Left lung (tissue), 10 donors: ENCODE measurements around the gene SPPL2B. TPM values are rescaled to one million over a fixed set of nuclear protein-coding genes. Genes with fewer than 3 reads are reported as not detected.

Experiments
- ATAC-seq: fragments of 200-7000 bp; cut with Tn5 transposase; one replicate; pipeline ENCODE4 v1.9.1; 2020; ENCODE audit warnings: moderate library complexity
- DNase-seq, 4 donors: peaks; one replicate each; pipeline ENCODE4 v3.0.0-alpha.2; 2013 to 2020
- H3K27ac ChIP-seq, 2 donors: fragments of 200-600 bp; sonication (generic) in 1 of 2; one replicate each; pipeline versions ENCODE4 v1.5.0 to v1.8.0; 2020 to 2021
- H3K27me3 ChIP-seq, 2 donors: fragments of 200-600 bp; sonication (generic) in 1 of 2; one replicate each; pipeline versions ENCODE4 v1.5.0 to v1.8.0; 2020 to 2021
- H3K36me3 ChIP-seq, 2 donors: fragments of 200-600 bp; sonication (generic) in 1 of 2; one replicate each; pipeline versions ENCODE4 v1.5.0 to v1.8.0; 2020 to 2021
- H3K4me1 ChIP-seq, 2 donors: fragments of 200-600 bp; one replicate each; pipeline ENCODE4 v1.8.0; 2021
- H3K4me3 ChIP-seq, 2 donors: fragments of 200-600 bp; sonication (generic) in 1 of 2; one replicate each; pipeline versions ENCODE4 v1.5.0 to v1.8.0; 2020 to 2021; ENCODE audit warnings: mild to moderate bottlenecking in 1 of 2
- H3K9me3 ChIP-seq, 2 donors: fragments of 200-600 bp; sonication (generic) in 1 of 2; one replicate each; pipeline versions ENCODE4 v1.5.0 to v1.8.0; 2020 to 2021
- intact Hi-C, 2 donors: fragments of 100-400 bp; cut with DNase I; formaldehyde crosslinking; loops; one replicate each; pipeline versions ENCODE4 v1.11.2 to v1.14.2; 2022
- polyA plus RNA-seq, 6 donors: library from polyadenylated mRNA; unstranded; fragments of 120-200 nt; gene quantifications; one replicate each; pipeline ENCODE4 v1.2.1, GENCODE V29; 2013; ENCODE audit not compliant: insufficient read length in 6 of 6
- total RNA-seq, 2 donors: library from RNA; stranded (reverse); fragmentation: NEBNext Ultra II Directional; extraction: Animal tissue kit (Norgen Biotek cat#: 25700); gene quantifications; one replicate each; pipeline ENCODE4 v1.2.1, GENCODE V29; 2021
- TF ChIP-seq, protein P1 (sequence below), 2 donors: fragments of 200-600 bp; sonication (generic) in 1 of 2; IDR thresholded peaks; one replicate each; pipeline versions ENCODE4 v1.5.0 to v1.8.0; 2021; ENCODE audit warnings: antibody characterized with exemption in 2 of 2
- donor health status: DM: no; HTN: yes; CAD: no.
- donor health status: DM: no; HTN: no; CAD: no.

Gene SPPL2B
- total and polyA plus RNA-seq, 8 donors = 47.5 to 106 (median 69.7) TPM

DNA sequence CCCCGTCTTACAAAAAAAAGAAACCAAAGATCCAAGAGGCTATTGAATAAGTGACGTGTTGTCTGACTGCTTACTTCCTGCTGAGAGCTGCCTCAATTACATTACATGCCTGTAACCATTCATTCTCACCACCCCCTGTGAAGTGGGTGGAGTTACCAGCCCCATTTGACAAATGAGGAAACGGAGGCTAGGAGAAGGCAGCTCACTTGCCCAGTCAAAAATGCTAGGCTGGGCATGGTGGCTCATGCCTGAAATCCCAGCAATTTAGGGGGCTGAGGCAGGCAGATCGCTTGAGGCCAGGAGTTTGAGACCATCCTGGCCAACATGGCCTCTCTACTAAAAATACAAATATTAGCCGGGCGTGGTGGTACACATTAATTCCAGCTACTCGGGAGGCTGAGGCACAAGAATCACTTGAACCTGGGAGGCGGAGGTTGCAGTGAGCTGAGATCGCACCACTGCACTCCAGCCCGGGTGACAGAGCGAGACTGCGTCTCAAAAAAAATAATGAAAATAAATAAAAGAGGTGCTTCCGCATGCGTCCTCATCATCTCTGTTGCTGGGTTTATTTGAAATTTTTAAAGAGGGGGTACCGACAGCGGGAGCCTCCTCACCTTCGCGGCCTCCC lies 597 bp upstream of the SPPL2B start:
- Histone ChIP-seq H3K4me1 (peaks cover 12 to 67% of the 10 kb centered on the region in 2 donors), H3K36me3 (peaks cover 0 to 31% of the 10 kb centered on the region in 2 donors), H3K4me3 (peak overlapping the region; percentile 82 to 85), H3K27me3 (no peaks in the 10 kb centered on the region), H3K9me3 (no peaks in the 10 kb centered on the region), H3K27ac (peak overlapping the region; percentile 34 to 86)
- ATAC-seq (peak; percentile 76), DNase-seq (peak in 1 of 4 donors; percentile 50)
- TF ChIP-seq, protein P1, sequence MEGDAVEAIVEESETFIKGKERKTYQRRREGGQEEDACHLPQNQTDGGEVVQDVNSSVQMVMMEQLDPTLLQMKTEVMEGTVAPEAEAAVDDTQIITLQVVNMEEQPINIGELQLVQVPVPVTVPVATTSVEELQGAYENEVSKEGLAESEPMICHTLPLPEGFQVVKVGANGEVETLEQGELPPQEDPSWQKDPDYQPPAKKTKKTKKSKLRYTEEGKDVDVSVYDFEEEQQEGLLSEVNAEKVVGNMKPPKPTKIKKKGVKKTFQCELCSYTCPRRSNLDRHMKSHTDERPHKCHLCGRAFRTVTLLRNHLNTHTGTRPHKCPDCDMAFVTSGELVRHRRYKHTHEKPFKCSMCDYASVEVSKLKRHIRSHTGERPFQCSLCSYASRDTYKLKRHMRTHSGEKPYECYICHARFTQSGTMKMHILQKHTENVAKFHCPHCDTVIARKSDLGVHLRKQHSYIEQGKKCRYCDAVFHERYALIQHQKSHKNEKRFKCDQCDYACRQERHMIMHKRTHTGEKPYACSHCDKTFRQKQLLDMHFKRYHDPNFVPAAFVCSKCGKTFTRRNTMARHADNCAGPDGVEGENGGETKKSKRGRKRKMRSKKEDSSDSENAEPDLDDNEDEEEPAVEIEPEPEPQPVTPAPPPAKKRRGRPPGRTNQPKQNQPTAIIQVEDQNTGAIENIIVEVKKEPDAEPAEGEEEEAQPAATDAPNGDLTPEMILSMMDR (IDR thresholded peaks at IDR 0.05) = no peak
- intact Hi-C loops = no loop called here

DNA sequence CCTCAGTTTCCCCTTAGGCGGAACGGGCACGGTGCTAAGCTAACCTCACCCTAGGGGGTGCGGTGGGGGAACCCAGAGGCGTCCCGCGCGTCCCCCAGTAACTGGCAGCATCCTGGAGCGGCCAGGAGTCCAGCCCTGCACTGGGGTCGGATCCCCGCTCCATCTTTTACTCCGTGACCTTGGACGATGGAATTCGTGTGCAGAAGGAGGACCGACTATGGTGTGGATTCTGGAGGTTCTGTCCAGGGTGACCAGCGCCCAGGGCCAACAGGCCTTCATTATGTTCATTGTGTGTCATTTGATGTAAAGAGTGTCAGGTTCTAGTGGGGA lies 630 bp downstream of the SPPL2B start:
- Histone ChIP-seq H3K36me3 (peaks cover 0 to 18% of the 10 kb centered on the region in 2 donors), H3K4me1 (peaks cover 15 to 75% of the 10 kb centered on the region in 2 donors), H3K27me3 (no peaks in the 10 kb centered on the region), H3K9me3 (no peaks in the 10 kb centered on the region), H3K4me3 (peak overlapping the region; percentile 82 to 85), H3K27ac (peak overlapping the region in 1 of 2 donors; percentile 86)
- intact Hi-C loops = no loop called here
- TF ChIP-seq, protein P1 (IDR thresholded peaks at IDR 0.05) = no peak
- ATAC-seq = no peak
- no peak for DNase-seq

DNA sequence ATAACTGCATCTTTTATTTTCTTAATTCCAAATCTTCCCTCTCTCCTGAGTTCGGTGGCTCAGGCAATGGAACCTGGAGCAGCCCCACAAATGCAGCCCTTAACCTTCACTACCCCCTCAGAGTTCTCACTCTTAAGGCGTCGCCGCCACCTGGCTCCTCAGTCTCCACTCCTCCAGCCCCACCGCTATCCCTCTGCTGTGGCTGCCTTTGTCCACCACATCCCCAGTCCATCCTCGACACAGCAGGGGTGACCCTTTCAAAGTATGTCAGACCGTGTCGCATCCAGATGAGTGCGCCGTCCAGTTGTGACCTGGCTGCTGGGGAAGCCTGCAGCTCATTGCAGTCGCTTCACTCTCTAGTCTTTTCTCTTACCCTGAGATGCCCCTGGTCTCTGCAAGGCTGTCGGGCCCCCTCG lies 1.0 kb downstream of the SPPL2B start:
- H3K4me1 ChIP-seq = peaks cover 15 to 75% of the 10 kb centered on the region in 2 donors
- DNase-seq (no peak), ATAC-seq (no peak)
- TF ChIP-seq, protein P1 (IDR thresholded peaks at IDR 0.05) = no peak
- intact Hi-C loops = no loop called here
- H3K4me3 ChIP-seq = peak overlapping the region; percentile 82 to 85
- no peak overlapping the region for H3K27ac ChIP-seq
- peaks cover 0 to 14% of the 10 kb centered on the region in 2 donors for H3K36me3 ChIP-seq
- no peaks in the 10 kb centered on the region for H3K27me3 ChIP-seq
- no peaks in the 10 kb centered on the region for H3K9me3 ChIP-seq

DNA sequence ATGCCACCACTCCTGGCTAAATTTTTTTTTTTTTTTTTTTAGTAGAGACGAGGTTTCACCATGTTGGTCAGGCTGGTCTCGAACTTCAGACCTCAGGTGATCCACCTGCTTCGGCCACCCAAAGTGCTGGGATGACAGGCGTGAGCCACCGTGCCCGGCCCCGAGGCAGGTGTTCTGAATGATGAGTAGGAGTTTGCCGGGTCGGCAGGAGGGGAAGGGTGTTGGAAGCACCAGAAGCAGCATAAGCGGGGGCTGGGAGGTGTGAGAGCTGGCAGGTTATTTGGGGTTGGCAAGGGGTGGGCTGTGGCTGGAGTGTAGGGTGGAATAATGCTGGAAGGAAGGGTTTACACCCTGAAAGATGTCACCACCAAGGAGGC lies 1.8 kb downstream of the SPPL2B start:
- Histone ChIP-seq H3K36me3 (peaks cover 0 to 7% of the 10 kb centered on the region in 2 donors), H3K9me3 (no peaks in the 10 kb centered on the region), H3K27me3 (no peaks in the 10 kb centered on the region), H3K27ac (no peak overlapping the region), H3K4me1 (peaks cover 15 to 74% of the 10 kb centered on the region in 2 donors), H3K4me3 (no peak overlapping the region)
- peak in 1 of 4 donors; percentile 61 for DNase-seq
- ATAC-seq = no peak
- TF ChIP-seq, protein P1 (IDR thresholded peaks at IDR 0.05) = no peak
- intact Hi-C loops = no loop called here

DNA sequence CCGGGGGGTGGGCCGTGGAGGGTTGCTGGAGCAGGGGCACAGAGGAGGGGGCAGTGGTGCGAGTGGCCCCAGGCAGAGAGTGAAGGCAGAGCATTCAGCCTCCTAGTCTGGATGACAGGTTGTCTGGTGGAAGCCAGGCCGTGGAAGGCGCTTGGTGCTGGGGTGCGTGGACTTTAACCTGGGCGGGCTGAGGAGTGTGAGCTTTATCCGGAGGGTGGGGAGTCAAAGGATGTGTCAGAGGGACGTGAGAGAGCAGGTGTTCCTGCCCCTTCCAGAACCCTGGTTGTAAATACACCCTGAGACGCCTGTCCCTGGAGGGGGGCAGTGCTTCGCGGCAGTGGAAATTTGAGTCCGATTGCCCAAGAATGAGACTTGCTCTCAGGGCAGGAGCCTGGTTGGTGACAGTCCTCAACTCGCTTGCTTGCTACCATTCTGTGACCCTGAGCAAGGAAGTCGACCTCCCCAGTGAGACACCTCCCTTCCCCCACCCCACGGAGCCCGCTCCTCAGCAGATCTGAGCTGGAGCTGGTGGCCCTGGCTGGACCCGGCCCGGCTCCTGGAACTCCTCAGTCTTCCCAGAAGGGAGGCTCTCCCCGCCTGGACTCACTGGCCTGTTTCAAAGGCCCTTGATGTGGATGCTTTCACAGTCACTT lies 2.3 kb downstream of the SPPL2B start:
- DNase-seq = peak in 1 of 4 donors; percentile 36
- H3K27ac ChIP-seq = no peak overlapping the region
- H3K4me3 ChIP-seq = no peak overlapping the region
- TF ChIP-seq, protein P1 (IDR thresholded peaks at IDR 0.05) = no peak
- peaks cover 0 to 2% of the 10 kb centered on the region in 2 donors for H3K36me3 ChIP-seq
- no peak for ATAC-seq
- intact Hi-C loops = no loop called here
- H3K9me3 ChIP-seq = no peaks in the 10 kb centered on the region
- no peaks in the 10 kb centered on the region for H3K27me3 ChIP-seq
- H3K4me1 ChIP-seq = peaks cover 15 to 69% of the 10 kb centered on the region in 2 donors
